NK-92 treated with Interleukin-12 subunit alpha and Interleukin-12 subunit beta, amount 100 ng/mL, for 24 hours (cell line): Measurements from ENCODE around the gene RECK.
"Not testable (repeated sequence)": the region's sequence is repeated elsewhere in the genome, so short reads cannot be mapped to it uniquely, and the experiment has no call there.

Experiments
- DNase-seq: peaks from one replicate; lab custom pipeline; 2025; lab: John Stamatoyannopoulos, UW

RECK gene

DNA sequence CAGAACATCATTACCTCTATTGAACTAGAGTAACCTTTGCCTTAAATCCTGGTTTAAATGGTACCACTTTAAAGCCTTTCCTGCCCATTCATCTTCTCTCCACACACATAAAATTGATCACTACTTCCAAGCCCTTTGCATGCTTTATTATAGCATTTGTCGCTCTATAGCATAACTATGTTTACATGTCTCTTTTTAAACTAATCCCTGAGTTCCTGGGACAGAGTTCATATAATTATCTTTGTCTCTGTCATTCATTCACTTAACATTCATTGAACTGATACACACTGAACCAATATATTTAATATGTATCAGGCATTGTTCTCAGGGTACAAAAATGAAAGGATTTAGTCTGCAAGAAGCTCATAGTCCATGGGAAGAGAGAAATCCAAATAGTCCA is 37.3 kb downstream of the RECK start:
- DNase-seq = no peak

DNA sequence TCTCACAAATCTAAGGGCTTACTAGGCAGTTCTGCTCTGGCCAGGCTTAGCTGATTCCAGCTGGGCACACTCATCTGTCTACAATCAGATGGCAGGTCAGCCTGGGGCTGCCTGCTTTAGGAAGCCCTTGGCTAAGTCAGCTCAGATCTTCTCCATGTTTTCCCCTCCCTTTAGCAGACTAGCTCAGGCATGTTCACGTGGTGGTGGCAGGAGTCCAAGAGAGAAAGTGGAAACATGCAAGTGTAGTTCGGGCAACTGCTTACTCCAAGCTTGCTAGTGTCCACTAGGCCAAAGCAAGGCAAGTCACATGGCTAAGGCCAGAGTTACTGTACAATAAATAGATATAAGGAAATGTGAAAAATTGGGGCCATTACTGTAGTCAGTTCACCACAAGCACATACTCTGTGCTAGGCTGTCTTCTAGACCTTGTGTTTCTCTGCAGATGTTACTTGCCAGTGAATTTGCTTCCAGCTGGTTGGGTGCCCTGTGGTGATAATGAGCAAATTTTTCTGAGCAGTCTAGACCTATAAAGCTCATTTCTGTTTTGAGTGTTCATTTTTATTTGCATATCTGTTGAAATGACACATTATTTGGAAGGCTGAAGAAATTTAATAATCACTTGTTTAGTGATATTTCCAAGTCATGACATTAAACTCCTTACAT is 38.3 kb downstream of the RECK start:
- no peak for DNase-seq

DNA sequence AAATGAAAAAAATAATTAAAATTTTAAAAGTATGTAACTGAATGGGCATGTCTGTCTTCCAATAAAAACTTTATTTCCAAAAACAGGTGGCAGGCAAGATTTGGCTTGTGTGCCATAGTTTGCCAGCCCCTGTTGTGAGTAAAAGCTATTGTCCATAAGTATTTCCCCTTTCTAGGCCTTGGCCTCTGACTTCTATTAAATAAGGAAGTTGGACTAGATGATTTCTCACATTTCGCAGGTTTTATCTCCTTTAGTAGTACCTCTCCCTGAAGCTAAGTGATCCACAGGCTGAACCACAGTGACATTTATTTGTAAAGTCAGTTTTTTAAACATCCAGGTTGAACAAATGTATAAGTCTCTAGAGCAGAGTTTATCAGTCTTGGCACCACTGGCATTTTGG is 41.3 kb downstream of the RECK start:
- DNase-seq = no peak

DNA sequence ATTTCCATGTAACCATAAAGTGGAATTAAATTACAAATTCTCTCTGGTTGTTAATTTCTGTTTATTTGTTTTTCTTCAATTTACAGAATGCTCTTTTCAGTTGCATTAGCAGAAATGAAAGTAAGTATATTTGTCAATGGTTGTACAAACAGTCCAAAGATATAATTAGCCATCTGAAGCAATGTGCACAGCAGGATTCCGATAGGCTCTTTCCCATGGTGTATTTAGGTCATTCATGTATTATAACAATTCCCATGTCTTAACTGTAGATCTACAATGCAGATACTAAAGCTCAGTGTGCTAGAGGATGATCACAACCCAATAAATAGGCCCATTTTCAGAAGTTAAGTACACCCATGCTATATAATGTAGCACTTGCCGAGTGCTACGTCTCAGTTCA is 43.8 kb downstream of the RECK start:
- no peak for DNase-seq

DNA sequence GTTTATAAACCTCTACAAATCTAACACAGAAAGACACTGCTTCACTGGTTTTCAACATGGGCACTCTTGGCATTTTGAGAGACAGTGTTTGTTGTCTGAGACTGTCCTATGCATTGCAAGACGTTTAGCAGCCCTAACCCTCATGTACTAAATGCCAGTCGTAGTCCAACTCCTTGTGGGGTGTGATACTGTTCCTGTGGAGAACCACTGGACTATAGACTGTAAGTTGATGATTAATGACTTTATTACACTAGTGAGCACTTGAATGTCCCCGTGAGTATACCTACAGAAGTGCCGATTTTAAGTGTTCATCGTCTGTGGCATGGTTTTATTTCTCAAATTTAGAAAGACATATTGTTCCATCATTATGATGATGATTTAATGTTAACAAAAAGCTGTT is 46.2 kb downstream of the RECK start:
- DNase-seq = no peak

DNA sequence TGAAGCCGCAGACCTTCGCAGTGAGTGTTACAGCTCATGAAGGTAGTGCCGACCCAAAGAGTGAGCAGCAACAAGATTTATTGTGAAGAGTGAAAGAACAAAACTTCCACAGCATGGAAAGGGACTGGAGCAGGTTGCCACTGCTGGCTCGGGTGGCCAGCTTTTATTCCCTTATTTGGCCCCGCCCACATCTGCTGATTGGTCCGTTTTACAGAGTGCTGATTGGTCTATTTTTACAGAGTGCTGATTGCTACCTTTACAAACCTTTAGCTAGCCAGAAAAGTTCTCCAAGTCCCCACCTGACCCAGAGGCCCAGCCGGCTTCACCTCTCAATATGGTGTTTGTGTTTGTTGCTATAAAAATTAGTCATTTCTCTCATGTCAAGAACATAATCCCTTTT is 49.7 kb downstream of the RECK start:
- no peak for DNase-seq

DNA sequence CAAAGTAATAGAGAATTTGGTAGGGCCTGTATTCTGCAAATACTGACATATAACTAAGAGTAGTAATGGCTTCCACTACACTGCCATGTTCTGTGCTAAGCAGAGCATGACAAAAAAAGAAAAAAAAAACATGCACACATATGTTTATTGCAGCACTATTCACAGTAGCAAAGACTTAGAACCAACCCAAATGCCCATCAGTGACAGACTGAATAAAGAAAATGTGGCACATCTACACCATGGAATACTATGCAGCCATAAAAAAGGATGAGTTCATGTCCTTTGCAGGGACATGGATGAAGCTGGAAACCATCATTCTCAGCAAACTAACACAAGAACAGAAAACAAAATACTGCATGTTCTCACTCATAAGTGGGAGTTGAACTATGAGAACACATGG is 50.3 kb downstream of the RECK start:
- DNase-seq = not testable (repeated sequence)

DNA sequence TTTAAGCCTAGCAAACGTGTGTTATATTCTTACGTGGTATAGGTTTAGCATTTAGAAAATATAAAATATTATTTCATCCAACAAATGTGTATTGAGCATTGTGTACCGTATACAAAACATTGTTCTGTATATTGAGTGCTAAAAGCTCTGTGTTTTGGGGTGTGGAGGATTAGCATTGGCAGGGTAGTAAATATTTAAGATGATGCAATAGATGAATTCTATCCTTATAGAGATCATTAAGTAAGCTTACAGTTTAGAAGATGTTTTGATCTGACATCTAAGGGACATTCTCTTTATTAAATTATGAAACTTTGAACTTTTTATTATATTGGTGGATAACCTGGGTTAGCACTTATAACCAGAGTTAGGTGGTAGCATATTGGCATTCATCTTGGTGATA is 51.3 kb downstream of the RECK start:
- DNase-seq = no peak

DNA sequence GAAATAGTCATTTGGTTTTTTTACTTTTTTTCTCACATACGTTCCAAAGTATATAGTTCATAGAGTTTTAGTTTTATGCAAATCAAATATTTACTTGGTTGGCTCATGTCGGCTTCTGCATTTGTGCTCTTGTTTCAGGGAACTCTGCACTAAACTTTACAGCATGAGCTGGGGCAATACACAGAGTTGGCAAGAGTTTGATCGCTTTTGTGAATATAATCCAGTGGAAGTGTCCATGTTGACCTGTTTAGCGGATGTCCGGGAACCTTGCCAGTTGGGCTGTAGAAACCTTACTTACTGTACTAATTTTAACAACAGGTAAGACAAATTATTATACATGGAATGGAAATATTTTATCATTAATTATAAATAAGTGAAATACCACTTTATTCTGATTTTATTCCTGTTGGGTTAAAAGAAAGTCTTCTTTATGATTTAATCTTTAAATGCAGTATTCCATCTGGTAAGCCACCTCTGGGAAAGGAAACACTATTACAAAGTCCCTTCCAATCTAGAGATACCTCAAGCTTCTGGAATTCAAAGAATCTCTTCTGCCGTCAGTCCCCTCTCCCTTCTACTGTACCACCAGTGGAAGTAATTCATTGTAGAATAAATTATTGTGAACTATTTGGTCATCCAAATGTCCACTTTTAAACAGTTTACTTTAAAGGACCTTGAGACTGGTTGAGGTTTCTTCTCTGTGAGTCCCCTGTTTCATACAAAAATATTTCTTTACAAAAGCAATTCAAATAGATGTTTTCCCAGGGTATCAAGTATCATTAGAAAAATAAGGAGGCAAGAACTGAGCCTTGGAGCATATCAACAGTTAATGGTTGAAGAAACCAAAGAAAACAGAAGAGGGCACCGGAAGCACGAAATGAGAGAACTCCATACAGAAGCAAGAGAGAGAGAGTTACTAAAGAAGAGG is 54.6 kb downstream of the RECK start:
- no peak for DNase-seq

DNA sequence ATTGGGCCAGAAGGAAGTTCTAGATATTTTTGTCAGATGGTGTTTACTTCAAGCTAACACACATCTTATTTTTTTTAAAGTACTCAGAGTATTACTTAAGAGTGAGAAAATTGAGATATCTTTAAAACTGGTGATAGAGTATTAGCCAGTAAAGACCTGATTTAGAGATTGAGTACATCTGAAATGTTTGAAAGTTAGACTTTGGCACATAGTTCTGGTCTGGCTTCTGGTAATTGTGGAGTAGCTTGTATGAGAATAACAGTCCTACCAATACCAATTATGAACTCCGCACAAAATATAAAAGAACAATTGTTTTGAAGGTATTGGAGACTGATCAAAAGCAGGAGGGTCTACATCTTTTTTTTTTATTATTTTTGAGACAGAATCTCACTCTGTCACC is 55.3 kb downstream of the RECK start:
- no peak for DNase-seq

DNA sequence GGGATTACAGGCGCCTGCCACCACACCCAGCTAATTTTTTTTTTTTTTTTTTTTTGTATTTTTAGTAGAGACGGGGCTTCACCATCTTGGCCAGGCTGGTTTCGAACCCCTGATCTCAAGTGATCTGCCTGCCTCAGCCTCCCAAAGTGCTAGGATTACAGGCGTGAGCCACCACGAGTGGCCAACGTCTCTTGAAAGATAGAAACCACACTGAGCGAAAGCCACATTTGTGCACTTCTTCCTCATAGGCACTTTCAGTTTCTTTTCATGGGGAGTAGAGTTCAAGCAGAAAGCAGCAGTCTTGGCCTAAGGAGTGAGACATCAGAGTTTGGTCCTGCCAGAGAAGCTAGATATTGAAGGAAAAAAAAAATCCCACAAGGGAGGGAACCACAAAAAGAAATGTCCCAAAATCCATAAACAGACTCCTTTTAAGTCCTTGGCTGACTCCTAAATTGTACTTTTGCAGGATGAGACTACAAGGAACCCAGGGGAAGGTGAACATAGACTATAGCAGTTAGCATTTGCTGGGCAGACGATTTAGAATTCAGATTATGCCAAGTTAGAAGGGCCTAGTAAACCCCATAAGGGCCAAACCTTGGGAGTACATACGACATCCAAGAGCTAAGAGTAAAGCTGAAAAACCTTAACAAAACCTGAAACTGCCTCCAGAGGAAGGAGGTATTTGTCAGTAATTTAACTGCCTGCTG is 55.9 kb downstream of the RECK start:
- no peak for DNase-seq

DNA sequence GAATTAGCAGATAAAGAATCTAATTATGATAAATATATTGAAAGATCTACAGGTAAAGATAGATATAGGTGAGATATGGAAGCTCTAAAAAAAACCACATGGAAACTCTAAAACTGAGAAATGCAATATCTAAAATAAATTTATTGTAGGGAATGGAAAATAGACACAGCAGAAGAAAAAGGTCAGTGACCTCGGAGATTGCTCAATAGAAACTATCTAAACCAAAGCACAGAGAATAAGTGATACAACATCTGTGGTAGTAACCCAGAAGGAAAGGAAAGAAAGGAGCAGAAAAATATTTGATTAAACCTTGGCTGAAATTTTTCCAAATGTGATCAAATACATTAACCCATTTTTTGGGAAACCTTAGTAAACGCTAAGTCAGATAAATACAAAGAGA is 56.7 kb downstream of the RECK start:
- no peak for DNase-seq

DNA sequence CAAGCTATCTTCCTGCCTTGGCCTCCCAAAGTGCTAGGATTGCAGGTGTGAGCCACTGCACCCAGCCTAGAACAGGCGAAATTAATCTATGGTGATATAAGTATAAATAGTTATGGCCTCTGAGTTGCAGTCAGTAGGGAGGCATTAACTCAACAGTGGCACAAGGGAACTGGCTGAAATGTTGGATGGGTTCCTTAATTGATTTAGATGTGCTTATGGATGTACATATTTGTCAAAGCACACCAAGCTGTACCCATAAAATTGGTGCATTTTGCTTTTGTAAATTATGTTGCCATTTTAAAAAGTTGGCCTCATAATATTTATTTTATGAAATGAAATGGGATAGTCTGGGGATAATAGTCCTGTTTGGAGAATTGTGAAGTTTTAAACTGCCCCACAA is 63.0 kb downstream of the RECK start:
- DNase-seq = no peak

DNA sequence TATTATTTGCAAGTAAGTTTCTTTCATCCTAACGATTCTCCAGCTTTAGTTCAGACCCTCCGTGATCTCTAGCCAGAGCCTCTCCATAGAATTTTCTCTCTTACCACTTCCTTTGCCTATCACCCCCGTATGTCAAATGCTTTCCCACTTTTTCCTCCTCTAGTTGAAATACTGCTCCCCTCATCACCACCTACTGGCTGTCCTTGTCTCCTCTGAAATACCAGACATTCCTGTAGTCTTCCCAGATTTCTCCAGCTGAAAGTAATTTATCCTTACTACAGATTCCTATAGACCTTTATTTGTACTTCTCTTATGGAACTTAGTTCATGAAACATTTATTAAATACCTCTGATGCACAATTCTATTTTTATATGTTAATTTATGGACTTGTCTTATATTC is 63.8 kb downstream of the RECK start:
- no peak for DNase-seq

DNA sequence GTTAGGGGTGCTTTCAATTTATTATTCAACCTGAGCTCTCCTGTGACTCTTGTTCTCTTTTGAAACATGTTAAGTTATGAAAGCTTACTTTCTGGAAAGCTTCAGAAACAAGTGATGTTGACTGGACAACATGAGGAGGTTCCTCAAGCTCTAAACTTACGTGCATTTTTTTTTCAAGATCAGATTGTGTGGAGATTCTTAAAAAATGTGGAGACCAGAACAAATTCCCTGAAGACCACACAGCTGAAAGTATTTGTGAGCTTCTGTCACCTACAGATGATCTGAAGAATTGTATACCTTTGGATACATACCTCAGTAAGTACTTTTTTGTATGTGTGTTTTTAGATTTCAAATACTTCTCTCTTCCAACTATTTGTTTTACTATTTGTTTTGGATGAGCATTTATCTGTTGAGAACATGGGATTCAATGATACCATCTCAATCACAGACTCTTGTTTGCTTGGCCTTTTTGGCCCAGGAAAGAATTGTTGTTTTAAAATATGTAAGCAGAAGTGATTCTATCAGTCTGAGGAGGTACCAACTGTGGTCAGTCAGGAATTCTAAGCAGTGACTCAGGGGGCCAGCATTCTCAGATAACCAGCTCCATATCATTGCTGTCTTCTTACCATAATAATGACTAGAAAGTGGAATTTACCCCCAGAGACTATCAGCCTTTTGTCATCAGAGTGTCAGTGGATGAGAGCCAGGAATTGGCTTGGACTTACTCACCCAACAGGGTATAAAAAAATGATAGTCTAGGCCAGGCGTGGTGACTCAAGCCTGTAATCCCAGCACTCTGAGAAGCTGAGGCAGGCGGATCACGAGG is 65.4 kb downstream of the RECK start:
- DNase-seq = no peak

DNA sequence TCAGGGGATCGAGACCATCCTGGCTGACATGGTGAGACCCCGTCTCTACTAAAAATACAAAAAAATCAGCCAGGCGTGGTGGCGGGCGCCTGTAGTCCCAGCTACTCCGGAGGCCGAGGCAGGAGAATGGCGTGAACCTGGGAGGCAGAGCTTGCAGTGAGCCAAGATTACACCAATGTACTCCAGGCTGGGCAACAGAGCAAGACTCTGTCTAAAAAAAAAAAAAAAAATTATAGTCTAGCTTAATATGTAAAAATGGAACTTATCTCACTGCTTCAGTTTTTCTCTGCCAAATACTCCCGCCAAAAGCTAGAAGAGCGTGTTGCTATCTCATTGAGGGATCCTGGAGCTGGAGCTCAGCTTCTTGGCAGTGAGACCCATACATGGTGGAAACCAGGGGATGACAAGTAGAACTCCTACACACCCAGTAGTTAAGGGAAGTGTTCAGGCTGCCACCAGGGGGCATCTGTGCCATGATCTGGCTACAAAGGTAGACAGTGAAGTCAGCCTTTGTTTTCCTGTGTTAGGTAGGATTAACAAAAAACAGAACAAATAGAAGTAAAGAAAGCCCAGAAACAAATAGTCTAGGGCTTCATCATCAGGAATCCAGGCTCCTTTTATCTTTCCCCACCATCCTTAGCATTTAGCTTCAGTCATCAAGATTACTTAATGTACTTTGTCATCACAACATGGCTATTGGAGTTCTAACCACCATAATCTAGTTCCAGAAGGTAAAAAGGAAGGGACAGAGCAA is 66.2 kb downstream of the RECK start:
- DNase-seq = peak; percentile 69

DNA sequence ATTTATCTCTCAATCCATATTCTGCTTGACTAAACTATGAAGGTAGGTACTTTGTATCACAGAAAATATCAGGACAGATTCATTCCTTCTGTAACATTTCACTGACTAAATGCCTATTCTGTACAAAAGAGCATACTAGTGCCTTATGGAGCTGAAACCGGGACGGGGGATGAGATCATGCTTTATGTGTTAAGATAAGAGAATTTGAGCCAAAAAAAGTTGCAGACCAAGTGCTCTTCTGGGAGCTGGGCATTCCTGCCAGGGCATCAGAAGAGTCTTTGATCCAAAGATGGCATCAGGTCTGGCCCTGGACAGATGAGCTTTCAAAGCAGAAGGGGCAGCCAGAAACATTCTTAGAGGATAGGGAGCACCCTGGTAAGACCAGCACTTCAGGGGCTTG is 72.4 kb downstream of the RECK start:
- no peak for DNase-seq

DNA sequence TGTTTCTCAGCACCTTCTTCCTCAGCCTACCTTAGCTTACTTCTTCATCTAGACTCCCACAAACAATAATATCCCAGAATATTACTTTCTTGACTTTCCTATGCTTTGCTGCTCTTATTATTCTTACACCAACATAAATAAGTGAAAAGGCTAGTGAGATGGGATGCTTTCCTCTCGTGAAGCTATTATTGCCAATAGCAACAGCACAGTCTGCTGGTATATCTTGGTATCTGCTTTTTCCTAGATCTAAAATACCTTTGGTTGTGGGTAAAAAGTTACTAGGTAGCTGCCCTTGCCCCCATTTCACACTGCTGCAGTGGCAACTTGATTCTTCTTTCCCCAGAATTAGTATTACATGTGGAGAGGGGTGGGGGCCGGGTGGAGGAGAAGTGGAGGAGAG is 73.7 kb downstream of the RECK start:
- DNase-seq = no peak

DNA sequence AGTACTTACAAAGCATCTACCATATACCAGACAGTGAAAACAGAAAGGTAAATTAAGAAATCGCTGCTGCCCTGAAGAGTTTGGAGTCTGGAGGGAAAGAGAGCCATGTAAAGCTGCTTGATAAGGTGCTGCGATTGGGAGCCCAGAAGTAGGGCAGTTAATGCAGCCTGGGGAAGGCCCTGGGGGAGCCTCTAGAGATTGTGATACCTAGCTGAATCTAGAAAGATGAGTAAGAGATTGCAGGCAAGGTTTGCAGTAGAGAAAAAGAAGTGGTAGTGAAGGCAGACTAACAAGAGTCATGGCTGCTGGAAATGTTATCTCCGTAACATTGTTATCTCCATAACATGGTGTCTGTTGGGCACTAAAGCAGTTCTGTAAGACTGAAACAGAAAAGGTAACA is 75.8 kb downstream of the RECK start:
- DNase-seq = no peak

DNA sequence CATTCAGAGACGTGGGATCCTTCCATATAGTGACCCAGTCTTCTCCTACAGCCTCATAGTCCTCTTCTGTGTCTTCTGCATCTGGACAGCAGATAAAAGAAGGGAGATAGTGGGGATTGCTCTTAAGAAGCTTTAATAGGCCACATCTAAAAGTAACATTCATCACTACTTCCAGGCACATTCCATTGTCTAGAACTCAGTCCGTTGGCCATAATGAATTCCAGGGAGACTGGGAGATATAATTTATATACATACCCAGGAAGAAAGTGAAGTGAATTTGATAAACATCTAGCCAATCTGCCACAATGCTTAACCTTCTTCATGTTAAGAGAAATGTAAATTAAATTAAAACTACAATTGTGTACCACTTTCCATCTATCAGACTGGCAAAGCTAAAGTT is 77.3 kb downstream of the RECK start:
- no peak for DNase-seq

DNA sequence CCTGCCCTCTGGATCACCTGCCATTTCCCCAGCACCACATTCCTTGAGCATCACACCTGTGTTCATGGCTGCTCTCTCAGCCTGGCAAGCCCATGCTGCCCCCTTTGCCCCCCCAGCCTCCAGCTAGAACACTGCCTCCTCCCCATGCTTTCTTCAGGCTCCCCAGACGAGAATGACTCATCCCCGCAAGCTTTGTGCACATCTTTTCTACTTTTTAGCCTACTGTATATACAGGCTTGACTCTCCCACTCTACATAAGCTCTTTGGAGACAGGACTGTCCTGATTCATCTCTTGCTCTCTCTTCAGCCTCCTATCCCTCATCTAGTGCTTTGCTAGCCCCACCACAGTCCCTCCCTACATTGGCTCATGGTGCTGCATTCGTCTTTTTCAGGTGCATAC is 79.9 kb downstream of the RECK start:
- DNase-seq = no peak
